ENCODE results near the gene C11orf16.

GRCh38 chr11:8980485-8980884, 47.7 kb upstream of the C11orf16 start:
- TF ChIP-seq CTCF (IDR thresholded peaks at IDR 0.05) (no peak), ELF4 (CRISPR knock-in tag; IDR thresholded peaks at IDR 0.05; ENCODE audit: low read depth) (no peak), NFE2L1 (CRISPR knock-in tag; IDR thresholded peaks at IDR 0.05) (no peak), ZNF232 (CRISPR knock-in tag; IDR thresholded peaks at IDR 0.05) (no peak), FOXK1 (CRISPR knock-in tag; IDR thresholded peaks at IDR 0.05) (no peak), ATF6 (CRISPR knock-in tag; IDR thresholded peaks at IDR 0.05) (no peak), ZSCAN18 (CRISPR knock-in tag; IDR thresholded peaks at IDR 0.05) (no peak), CBFB (CRISPR knock-in tag; IDR thresholded peaks at IDR 0.05; ENCODE audit: low read depth) (no peak), GABPB1 (CRISPR knock-in tag; IDR thresholded peaks at IDR 0.05) (no peak), ZNF121 (CRISPR knock-in tag; IDR thresholded peaks at IDR 0.05) (no peak), E2F1 (CRISPR knock-in tag; IDR thresholded peaks at IDR 0.05) (no peak)

All from WTC11 (cell line).